ENCODE results near the gene NOP14.

The NOP14 gene

GRCh38 chr4:2963175-2963965 lies at the start of gene NOP14, which contains the start of gene GRK4:
Gene NOP14, minus strand, starts transcription at chr4:2963406. Its CDS starts 87 bp downstream, at chr4:2963319.
Gene GRK4, plus strand, starts transcription at chr4:2963571. Its CDS starts 500 bp downstream, at chr4:2964071.
- ChIA-PET POLR2A (interaction anchor here (0.6 to 2.5 kb wide), 11 partner anchors 10 to 414 kb away, joined by 3 to 15 read pairs (median 3); no protein-coding TSS in a partner anchor), CTCF (interaction anchor here (0.6 to 1.5 kb wide), 4 partner anchors 15 to 1323 kb away, joined by 3 to 7 read pairs (median 4); no protein-coding TSS in a partner anchor)
- peak; percentile 51; the same call in 1 of the 2 replicates for TF ChIP-seq ZBTB48 (tag by site-specific recombination; IDR thresholded peaks at IDR 0.05)
- TF ChIP-seq ZNF510 (tag by site-specific recombination; IDR thresholded peaks at IDR 0.05; ENCODE audit: insufficient replicate concordance) = no peak
- TF ChIP-seq ZNF248 (tag by site-specific recombination; IDR thresholded peaks at IDR 0.05) = no peak
- TF ChIP-seq ZSCAN16 (tag by site-specific recombination; IDR thresholded peaks at IDR 0.05) = peak; percentile 67; the same call in 1 of the 2 replicates
- TF ChIP-seq EGR2 (tag by site-specific recombination; IDR thresholded peaks at IDR 0.05; ENCODE audit: low read depth) = peak; percentile 55; the same call in 1 of the 2 replicates
- no peak for TF ChIP-seq TSHZ1 (tag by site-specific recombination; IDR thresholded peaks at IDR 0.05; ENCODE audit: borderline replicate concordance)
- no peak for TF ChIP-seq WT1 (tag by site-specific recombination; IDR thresholded peaks at IDR 0.05)
- 0 out of 2 replicates have a peak, but pooled peaks have one; percentile 31 for TF ChIP-seq ZSCAN5A (tag by site-specific recombination; IDR thresholded peaks at IDR 0.05)
- TF ChIP-seq REPIN1 (tag by site-specific recombination; IDR thresholded peaks at IDR 0.05; ENCODE audit: low read depth) = no peak
- TF ChIP-seq KLF7 (tag by site-specific recombination; IDR thresholded peaks at IDR 0.05; ENCODE audit: borderline replicate concordance) = no peak
- peak; percentile 30; the same call in 1 of the 2 replicates for TF ChIP-seq HIC1 (tag by site-specific recombination; IDR thresholded peaks at IDR 0.05)
- peak; percentile 23; the same call in 1 of the 2 replicates for TF ChIP-seq ZNF146 (tag by site-specific recombination; IDR thresholded peaks at IDR 0.05)
- TF ChIP-seq ZBTB17 (tag by site-specific recombination; IDR thresholded peaks at IDR 0.05) = peak; percentile 69; the same call in 1 of the 2 replicates
- peak; percentile 31; the same call in 1 of the 2 replicates for TF ChIP-seq SCRT2 (tag by site-specific recombination; IDR thresholded peaks at IDR 0.05)
- TF ChIP-seq ZXDB (tag by site-specific recombination; IDR thresholded peaks at IDR 0.05) = peak; percentile 89; the same call in 1 of the 2 replicates
- no peak for TF ChIP-seq ZBTB6 (tag by site-specific recombination; IDR thresholded peaks at IDR 0.05)
- TF ChIP-seq MEIS1 (CRISPR knock-in tag; IDR thresholded peaks at IDR 0.05; ENCODE audit: borderline replicate concordance) = no peak
- TF ChIP-seq ZBTB20 (tag by site-specific recombination; IDR thresholded peaks at IDR 0.05) = peak; percentile 92
- TF ChIP-seq ZNF843 (tag by site-specific recombination; IDR thresholded peaks at IDR 0.05) = peak; percentile 60; the same call in 1 of the 2 replicates
- TF ChIP-seq ZNF341 (tag by site-specific recombination; IDR thresholded peaks at IDR 0.05; ENCODE audit: low read depth) = peak; percentile 83
- TF ChIP-seq ZNF600 (tag by site-specific recombination; IDR thresholded peaks at IDR 0.05) = no peak
- no peak for TF ChIP-seq ZNF704 (tag by site-specific recombination; IDR thresholded peaks at IDR 0.05)
- TF ChIP-seq ZNF202 (tag by site-specific recombination; IDR thresholded peaks at IDR 0.05; ENCODE audit: borderline replicate concordance) = no peak

More at GRCh38 chr4:2963175-2963965, at the start of gene NOP14, which contains the start of gene GRK4:
- H3K4me3 ChIP-seq (ENCODE audit: low read depth, low read length) = peak within 1 kb of the TSS; percentile 76
- H3K36me3 ChIP-seq (ENCODE audit: control insufficient read depth in 2 of 2, insufficient read depth in 1 of 2, low read length in 2 of 2) = peaks cover 0 to 26% of the 10 kb centered on the region in 2 experiments; a peak in 1 of 3 replicates
- no peaks in the 10 kb centered on the region for H3K9me3 ChIP-seq (ENCODE audit: control insufficient read depth, insufficient read depth, low read depth, low read length)
- H3K27ac ChIP-seq (ENCODE audit: extremely low read depth, low read depth, low read length) = peak within 1 kb of the TSS; percentile 80
- H3K4me1 ChIP-seq (ENCODE audit: control insufficient read depth, insufficient read depth, low read length) = no peaks in the 10 kb centered on the region

Measured in HEK293 (cell line).